ENCODE data around the gene G2E3. TPM values are rescaled to one million over a fixed set of nuclear protein-coding genes. Genes with fewer than 3 reads are reported as not detected.

G2E3 gene
- total RNA-seq, 4 donors from 2014 or later, result 3.3 to 5.4 (median 4.4) TPM

DNA sequence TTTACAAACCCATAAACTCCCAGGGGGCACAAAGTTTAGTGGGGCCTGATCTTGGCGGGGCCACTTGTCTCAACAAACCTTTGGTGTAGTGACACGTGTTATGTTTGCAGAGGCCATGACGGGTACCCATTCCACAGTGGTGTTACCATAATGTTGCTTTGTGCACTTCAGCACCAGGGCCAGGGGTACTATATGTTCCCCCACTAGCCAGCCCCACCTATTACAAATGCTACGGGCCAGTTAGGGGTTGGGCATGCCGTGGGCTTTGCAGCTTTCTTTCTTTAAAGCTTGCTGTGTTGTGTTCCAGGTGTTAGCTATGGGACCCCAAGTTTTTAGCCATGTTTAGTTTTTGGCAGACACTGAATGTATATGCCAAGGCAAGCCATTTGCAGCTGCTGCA, 30.8 kb upstream of the G2E3 start:
- ATAC-seq (no peak), DNase-seq (no peak)

DNA sequence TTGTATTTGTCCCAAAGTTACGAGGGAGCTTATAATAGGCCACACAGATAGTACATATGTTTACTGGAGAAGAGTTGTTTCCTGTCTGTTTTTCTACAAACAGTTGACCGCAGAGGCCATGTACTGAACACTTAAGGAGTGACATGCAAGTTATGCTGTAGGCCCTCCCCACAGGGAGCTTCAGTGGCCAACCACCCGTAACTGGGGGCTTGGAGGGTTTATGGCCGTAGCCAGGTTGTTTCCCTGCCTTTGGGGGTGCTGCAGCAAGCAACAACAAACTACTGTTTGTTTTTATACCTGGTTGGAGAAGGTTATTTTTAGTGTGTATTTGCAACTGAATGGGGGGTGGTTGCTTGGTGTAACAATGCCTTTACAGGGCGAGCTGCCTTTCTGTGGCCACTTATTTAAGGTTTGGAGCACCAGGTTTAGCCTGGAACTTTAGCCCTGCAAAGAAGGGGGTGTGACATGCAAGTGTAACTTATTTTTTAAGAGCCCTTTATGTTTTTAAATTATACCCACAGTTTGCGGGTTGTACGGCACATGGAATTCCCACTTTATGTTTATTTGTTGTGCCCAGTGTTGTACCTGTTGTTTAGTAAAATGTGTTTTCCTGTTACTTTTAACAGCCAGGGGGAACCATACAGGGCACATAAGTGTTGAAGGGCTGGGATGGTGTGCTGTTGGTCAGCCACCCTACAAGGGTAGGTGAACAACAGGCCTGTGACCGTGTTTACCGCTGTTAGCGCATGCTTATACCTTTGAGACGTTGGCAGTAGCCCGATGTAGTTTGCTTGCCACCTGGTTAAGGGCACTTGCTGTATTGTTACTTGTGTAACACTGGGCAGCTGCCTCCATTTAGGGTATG, 29.9 kb upstream of the G2E3 start:
- H3K27me3 ChIP-seq, result no peaks in the 10 kb centered on the region
- in situ Hi-C loops (cut with MboI; ENCODE audit: low sequenced_read_pairs in 4 of 4), result no loop called here
- ATAC-seq (no peak), DNase-seq (no peak)
- intact Hi-C loops (cut with DNase I; ENCODE audit: low total_unique reads), result no loop called here
- H3K27ac ChIP-seq, result no peak overlapping the region
- no peaks in the 10 kb centered on the region for H3K36me3 ChIP-seq
- no peaks in the 10 kb centered on the region for H3K9me3 ChIP-seq
- no peaks in the 10 kb centered on the region for H3K4me1 ChIP-seq
- TF ChIP-seq CTCF (IDR thresholded peaks at IDR 0.05 in 4 of 5, conservative IDR thresholded peaks at IDR 0.05 in 1 of 5), result no peak
- TF ChIP-seq POLR2A (IDR thresholded peaks at IDR 0.05), result no peak
- no peak overlapping the region for H3K4me3 ChIP-seq

More for the DNA sequence above, 30.8 kb upstream of the G2E3 start:
- no peak overlapping the region for H3K27ac ChIP-seq
- no peak for TF ChIP-seq POLR2A (IDR thresholded peaks at IDR 0.05)
- no peak for TF ChIP-seq CTCF (IDR thresholded peaks at IDR 0.05 in 4 of 5, conservative IDR thresholded peaks at IDR 0.05 in 1 of 5)
- H3K27me3 ChIP-seq, result no peaks in the 10 kb centered on the region
- H3K4me3 ChIP-seq, result no peak overlapping the region
- no peaks in the 10 kb centered on the region for H3K36me3 ChIP-seq
- intact Hi-C loops (cut with DNase I; ENCODE audit: low total_unique reads), result no loop called here
- no peaks in the 10 kb centered on the region for H3K4me1 ChIP-seq
- in situ Hi-C loops (cut with MboI; ENCODE audit: low sequenced_read_pairs in 4 of 4), result no loop called here
- no peaks in the 10 kb centered on the region for H3K9me3 ChIP-seq

- no peak overlapping the region for H3K4me3 ChIP-seq
- no peaks in the 10 kb centered on the region for H3K36me3 ChIP-seq
- intact Hi-C loops (cut with DNase I; ENCODE audit: low total_unique reads), result no loop called here
- no peak for DNase-seq
- H3K9me3 ChIP-seq, result no peaks in the 10 kb centered on the region
- no peak for ATAC-seq
- no peak for TF ChIP-seq CTCF (IDR thresholded peaks at IDR 0.05 in 4 of 5, conservative IDR thresholded peaks at IDR 0.05 in 1 of 5)
- no peak for TF ChIP-seq POLR2A (IDR thresholded peaks at IDR 0.05)
- no peaks in the 10 kb centered on the region for H3K4me1 ChIP-seq
- in situ Hi-C loops (cut with MboI; ENCODE audit: low sequenced_read_pairs in 4 of 4), result no loop called here
- no peaks in the 10 kb centered on the region for H3K27me3 ChIP-seq
- no peak overlapping the region for H3K27ac ChIP-seq
Observed at GRCh38 chr14:30532264-30532663, 26.7 kb upstream of the G2E3 start.

DNA sequence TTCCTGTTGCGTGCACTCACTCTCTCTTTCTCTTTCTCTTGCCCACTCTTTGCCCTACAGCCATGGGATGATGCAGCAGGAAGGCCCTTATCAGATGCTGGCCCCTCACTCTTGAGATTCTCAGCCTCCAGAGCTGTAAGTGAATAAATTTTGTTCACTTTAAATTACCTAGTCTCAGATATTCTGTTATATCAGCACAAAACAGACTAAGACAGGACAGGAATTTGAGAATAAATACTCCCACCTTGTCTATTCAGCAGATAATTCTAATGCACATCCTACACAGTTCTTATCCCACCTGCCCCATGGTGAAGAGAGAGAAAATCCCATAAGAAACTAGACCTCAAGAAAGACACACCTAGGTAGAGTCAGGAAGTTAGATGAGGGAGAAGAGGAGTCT, 25.8 kb upstream of the G2E3 start:
- intact Hi-C loops (cut with DNase I; ENCODE audit: low total_unique reads), result no loop called here
- in situ Hi-C loops (cut with MboI; ENCODE audit: low sequenced_read_pairs in 4 of 4), result no loop called here
- TF ChIP-seq POLR2A (IDR thresholded peaks at IDR 0.05), result no peak
- TF ChIP-seq CTCF (IDR thresholded peaks at IDR 0.05 in 4 of 5, conservative IDR thresholded peaks at IDR 0.05 in 1 of 5), result no peak
- Histone ChIP-seq H3K4me3 (no peak overlapping the region), H3K36me3 (no peaks in the 10 kb centered on the region), H3K27ac (no peak overlapping the region), H3K9me3 (no peaks in the 10 kb centered on the region), H3K27me3 (no peaks in the 10 kb centered on the region), H3K4me1 (no peaks in the 10 kb centered on the region)
- ATAC-seq, result no peak
- no peak for DNase-seq

Data from gastrocnemius medialis (tissue), 4 donors.